HepG2 (cell line): Measurements from ENCODE around the gene AJUBA. TPM values are rescaled to one million over a fixed set of nuclear protein-coding genes. Genes with fewer than 3 reads are reported as not detected.

Source experiments
- AGO2 ChIP-seq: fragments of 200-400 bp; formaldehyde crosslinking; optimal IDR thresholded peaks from 2 replicates; pipeline ENCODE3; 2017; ENCODE audit warnings: mild to moderate bottlenecking, low read depth, low read length, moderate library complexity
- DMTF1 ChIP-seq: sonication (generic); formaldehyde crosslinking; IDR thresholded peaks from 2 replicates; pipeline ENCODE4 v1.4.0; 2020; ENCODE audit warnings: mild to moderate bottlenecking, missing genetic modification reagents
- GATAD1 ChIP-seq: IDR thresholded peaks from 2 replicates; pipeline ENCODE4 v1.6.1; 2016; ENCODE audit warnings: missing genetic modification reagents, missing compliant biosample characterization
- HDAC2 ChIP-seq: sonication (generic); formaldehyde crosslinking; IDR thresholded peaks from 2 replicates; pipeline ENCODE4 v1.4.0; 2020; ENCODE audit warnings: missing genetic modification reagents
- HNRNPL ChIP-seq: fragments of 200-400 bp; formaldehyde crosslinking; IDR thresholded peaks from 2 replicates; pipeline ENCODE4 v1.6.1; 2017; ENCODE audit warnings: mild to moderate bottlenecking, low read depth, low read length
- IRF2 ChIP-seq: IDR thresholded peaks from 2 replicates; pipeline ENCODE4 v1.6.1; 2018; ENCODE audit warnings: missing genetic modification reagents, missing compliant biosample characterization
- KDM2A ChIP-seq: sonication (generic); formaldehyde crosslinking; IDR thresholded peaks from 2 replicates; pipeline ENCODE4 v1.4.0; 2020; ENCODE audit warnings: low read depth, missing genetic modification reagents, borderline replicate concordance
- KDM4B ChIP-seq: sonication (generic); formaldehyde crosslinking; IDR thresholded peaks from 2 replicates; pipeline ENCODE4 v1.4.0; 2020; ENCODE audit warnings: missing genetic modification reagents
- KLF16 ChIP-seq, 2 experiments: sonication (generic) in 1 of 2; formaldehyde crosslinking in 1 of 2; IDR thresholded peaks; 2 replicates each; pipeline versions ENCODE4 v1.6.1 to v1.8.0; 2016 to 2023; ENCODE audit warnings: missing genetic modification reagents in 2 of 2, missing compliant biosample characterization in 1 of 2
- MXI1 ChIP-seq: IDR thresholded peaks from 3 replicates; pipeline ENCODE4 v1.6.1; 2012; ENCODE audit warnings: low read depth, low read length, inconsistent platforms, borderline replicate concordance
- SALL1 ChIP-seq: sonication (generic); formaldehyde crosslinking; IDR thresholded peaks from 2 replicates; pipeline ENCODE4 v1.8.0; 2022; ENCODE audit warnings: mild to moderate bottlenecking, missing genetic modification reagents
- SRSF9 ChIP-seq: fragments of 200-400 bp; formaldehyde crosslinking; IDR thresholded peaks from 2 replicates; pipeline ENCODE4 v1.6.1; 2018; ENCODE audit warnings: borderline replicate concordance, mild to moderate bottlenecking, low read depth, low read length; ENCODE audit not compliant: insufficient read depth, poor library complexity, severe bottlenecking
- TBX3 ChIP-seq: fragments of 450-650 bp; IDR thresholded peaks from 2 replicates; pipeline ENCODE4 v1.6.1; 2017; ENCODE audit warnings: antibody characterized with exemption, mild to moderate bottlenecking, inconsistent platforms, borderline replicate concordance
- TMF1 ChIP-seq: sonication (generic); formaldehyde crosslinking; IDR thresholded peaks from 2 replicates; pipeline ENCODE4 v1.8.1; 2022; ENCODE audit warnings: low read depth, missing genetic modification reagents
- ZNF253 ChIP-seq: sonication (generic); formaldehyde crosslinking; IDR thresholded peaks from 2 replicates; pipeline ENCODE4 v1.8.0; 2022; ENCODE audit warnings: mild to moderate bottlenecking, missing genetic modification reagents, borderline replicate concordance
- ZNF274 ChIP-seq: sonication (generic); formaldehyde crosslinking; IDR thresholded peaks from 2 replicates; pipeline ENCODE4 v1.5.1; 2020; ENCODE audit warnings: mild to moderate bottlenecking, missing genetic modification reagents
- ZNF546 ChIP-seq: sonication (generic); formaldehyde crosslinking; conservative IDR thresholded peaks from 2 replicates; pipeline ENCODE4 v1.8.1; 2023; ENCODE audit warnings: mild to moderate bottlenecking, missing genetic modification reagents
- ZNF562 ChIP-seq: sonication (generic); formaldehyde crosslinking; IDR thresholded peaks from 2 replicates; pipeline ENCODE4 v1.8.0; 2022; ENCODE audit warnings: missing genetic modification reagents, borderline replicate concordance
- ZNF564 ChIP-seq: sonication (generic); formaldehyde crosslinking; IDR thresholded peaks from 2 replicates; pipeline ENCODE4 v1.8.1; 2023; ENCODE audit warnings: mild to moderate bottlenecking, missing genetic modification reagents
- ZNF607 ChIP-seq: sonication (generic); formaldehyde crosslinking; IDR thresholded peaks from 2 replicates; pipeline ENCODE4 v1.5.1; 2020; ENCODE audit warnings: missing genetic modification reagents, mild to moderate bottlenecking, borderline replicate concordance
- ZNF619 ChIP-seq: sonication (generic); formaldehyde crosslinking; IDR thresholded peaks from 2 replicates; pipeline ENCODE4 v1.4.0; 2020; ENCODE audit warnings: mild to moderate bottlenecking, missing genetic modification reagents
- ZNF704 ChIP-seq: sonication (generic); formaldehyde crosslinking; IDR thresholded peaks from 2 replicates; pipeline ENCODE4 v1.8.1; 2023; ENCODE audit warnings: mild to moderate bottlenecking, inconsistent platforms, moderate library complexity, missing genetic modification reagents, borderline replicate concordance
- ZNF766 ChIP-seq: sonication (generic); formaldehyde crosslinking; IDR thresholded peaks from 2 replicates; pipeline ENCODE4 v1.5.0; 2020; ENCODE audit warnings: missing genetic modification reagents, borderline replicate concordance
- polyA plus RNA-seq, 8 experiments: library from polyadenylated mRNA; depleted of rRNA in 3 of 8; stranded (reverse) in 7 of 8; unstranded in 1 of 8; fragments of >200 nt; fragmentation: Illumina TruSeq in 4 of 8; extraction: Trizol in 4 of 8; gene quantifications; 2 replicates each; pipeline versions ENCODE4 v1.2.1 to v1.2.3, GENCODE V29; 2011 to 2016; ENCODE audit warnings: low read depth in 4 of 8, missing spikeins in 1 of 8, mixed read lengths in 1 of 8; ENCODE audit not compliant: insufficient read depth in 1 of 8
- total RNA-seq, 5 experiments: library from RNA; depleted of rRNA; stranded (reverse); fragments of >200 nt; fragmentation: Illumina TruSeq; extraction: Trizol; gene quantifications; 2 replicates each; pipeline ENCODE4 v1.2.3, GENCODE V29; 2016; ENCODE audit warnings: low read depth in 1 of 5

Gene AJUBA
- total and polyA plus RNA-seq, 2 of the 13 experiments (the other 11 are each of a cell fraction or from before 2014, with no cell fraction given): 157 to 241 TPM

- TF ChIP-seq IRF2 (CRISPR knock-in tag): peak; percentile 99
- peak; percentile 90; the same call in 1 of the 2 replicates for TF ChIP-seq ZNF562 (CRISPR knock-in tag)
- peak; percentile 98 for TF ChIP-seq ZNF766 (CRISPR knock-in tag)
- peak; percentile 99 for TF ChIP-seq KDM4B (CRISPR knock-in tag)
- peak; percentile 100 for TF ChIP-seq KDM2A
- TF ChIP-seq ZNF253: peak; percentile 99
- TF ChIP-seq DMTF1: 0 out of 2 replicates have a peak, but pooled peaks have one; percentile 67
- peak; percentile 99 for TF ChIP-seq HDAC2
- TF ChIP-seq ZNF564: peak; percentile 96
- TF ChIP-seq TBX3: peak; percentile 73; the same call in 1 of the 2 replicates
- peak; percentile 99 for TF ChIP-seq ZNF546 (CRISPR knock-in tag)
- TF ChIP-seq MXI1: peak; percentile 99
- TF ChIP-seq GATAD1 (CRISPR knock-in tag): peak; percentile 86; the same call in 1 of the 2 replicates
- TF ChIP-seq HNRNPL: peak; percentile 90
- peak; percentile 99 for TF ChIP-seq ZNF607 (CRISPR knock-in tag)
- TF ChIP-seq KLF16 (CRISPR knock-in tag; IDR thresholded peaks at IDR 0.05): peak; percentile 61 to 100; a peak in 3 of 4 replicates
- peak; percentile 98 for TF ChIP-seq AGO2
- TF ChIP-seq SALL1: peak; percentile 99
- TF ChIP-seq SRSF9: no peak
- TF ChIP-seq ZNF704 (CRISPR knock-in tag): peak; percentile 98
- TF ChIP-seq ZNF619 (CRISPR knock-in tag): peak; percentile 100
- peak; percentile 99 for TF ChIP-seq TMF1
- peak; percentile 99 for TF ChIP-seq ZNF274 (CRISPR knock-in tag)
Observed at GRCh38 chr14:23006544-23007419, 24.4 kb upstream of the AJUBA start (continued).
